GM23248 (cell line): Measurements from ENCODE around the gene ZNF385B. TPM values are rescaled to one million over a fixed set of nuclear protein-coding genes. Genes with fewer than 3 reads are reported as not detected.

Experiments
- DNase-seq: peaks from one replicate; pipeline ENCODE4 v3.0.0-alpha.2; 2015
- H2AFZ ChIP-seq: fragments of 200-600 bp; sonication (generic); 2 replicates; pipeline ENCODE4 v1.6.1; 2016; ENCODE audit warnings: antibody characterized with exemption
- H3F3A ChIP-seq: fragments of 200-600 bp; sonication (generic); 2 replicates; pipeline ENCODE4 v1.6.1; 2016; ENCODE audit warnings: mild to moderate bottlenecking, antibody characterized with exemption, mixed run types; ENCODE audit not compliant: insufficient read depth
- H3K27ac ChIP-seq: fragments of 200-600 bp; sonication (generic); 2 replicates; pipeline ENCODE4 v1.5.1; 2016; ENCODE audit warnings: mild to moderate bottlenecking
- H3K27me3 ChIP-seq: fragments of 200-600 bp; sonication (generic); replicated peaks from 2 replicates; pipeline ENCODE4 v1.6.1; 2016; ENCODE audit warnings: mild to moderate bottlenecking; ENCODE audit not compliant: insufficient read depth
- H3K36me3 ChIP-seq: fragments of 200-600 bp; sonication (generic); 2 replicates; pipeline ENCODE4 v1.6.1; 2016; ENCODE audit warnings: low read depth, mild to moderate bottlenecking
- H3K4me1 ChIP-seq: fragments of 200-600 bp; sonication (generic); 2 replicates; pipeline ENCODE4 v1.6.1; 2016; ENCODE audit warnings: mild to moderate bottlenecking; ENCODE audit not compliant: insufficient read depth
- H3K4me2 ChIP-seq: fragments of 200-600 bp; sonication (generic); one replicate; pipeline ENCODE4 v1.6.1; 2016; ENCODE audit warnings: mild to moderate bottlenecking; ENCODE audit not compliant: unreplicated experiment
- H3K4me3 ChIP-seq: fragments of 200-600 bp; sonication (generic); 2 replicates; pipeline ENCODE4 v1.5.1; 2016; ENCODE audit warnings: mild to moderate bottlenecking
- H3K79me2 ChIP-seq: fragments of 200-600 bp; sonication (generic); 2 replicates; pipeline ENCODE4 v1.6.1; 2016; ENCODE audit warnings: mild to moderate bottlenecking; ENCODE audit not compliant: insufficient read depth
- H3K9ac ChIP-seq: fragments of 200-600 bp; sonication (generic); 2 replicates; pipeline ENCODE4 v1.6.1; 2016; ENCODE audit warnings: mild to moderate bottlenecking
- H3K9me2 ChIP-seq: fragments of 200-600 bp; sonication (generic); 2 replicates; pipeline ENCODE4 v1.6.1; 2016; ENCODE audit warnings: mixed run types, mild to moderate bottlenecking, moderate library complexity; ENCODE audit not compliant: insufficient read depth
- H3K9me3 ChIP-seq: fragments of 200-600 bp; sonication (generic); one replicate; pipeline ENCODE4 v1.6.1; 2017; ENCODE audit warnings: low read depth
- H4K20me1 ChIP-seq: fragments of 200-600 bp; sonication (generic); 2 replicates; pipeline ENCODE4 v1.6.0; 2016; ENCODE audit not compliant: insufficient read depth
- EZH2 ChIP-seq: fragments of 200-600 bp; sonication (generic); IDR thresholded peaks from 2 replicates; pipeline ENCODE4 v1.6.1; 2018; ENCODE audit warnings: antibody characterized with exemption, mild to moderate bottlenecking; ENCODE audit not compliant: insufficient read depth, poor library complexity, severe bottlenecking
- EZH2phosphoT487 ChIP-seq: fragments of 200-600 bp; sonication (generic); IDR thresholded peaks from 2 replicates; pipeline ENCODE4 v1.6.1; 2018; ENCODE audit warnings: antibody characterized with exemption, moderate library complexity, mild to moderate bottlenecking, low read depth; ENCODE audit not compliant: insufficient read depth
- WGBS, 2 experiments: methylation state at CpG; one replicate each; pipeline ENCODE4 v1.1.6; 2015 to 2017; ENCODE audit warnings: low lambda C conversion rate in 2 of 2, low coverage in 1 of 2; ENCODE audit errors: missing lambda C conversion rate in 2 of 2; 5-methylcytosine and 5-hydroxymethylcytosine counted together
- in situ Hi-C: fragments of 300-500 bp; cut with MboI; formaldehyde crosslinking; loops from 2 replicates; pipeline ENCODE4 v1.15.0; 2020
- polyA plus RNA-seq: library from polyadenylated mRNA; unstranded; fragments of >200 nt; fragmentation: Nextera tagmentation; extraction: Ambion mirVana; gene quantifications from 2 replicates; pipeline ENCODE4 v1.2.1, GENCODE V29; 2016
- total RNA-seq: library from RNA; depleted of rRNA; stranded (reverse); fragments of >200 nt; shearing (Covaris generic); gene quantifications from 2 replicates; pipeline ENCODE4 v1.2.3, GENCODE V29; 2014

ZNF385B gene
- total and polyA plus RNA-seq, 2 experiments from 2014 or later = 0.30 TPM; not detected in 1

DNA sequence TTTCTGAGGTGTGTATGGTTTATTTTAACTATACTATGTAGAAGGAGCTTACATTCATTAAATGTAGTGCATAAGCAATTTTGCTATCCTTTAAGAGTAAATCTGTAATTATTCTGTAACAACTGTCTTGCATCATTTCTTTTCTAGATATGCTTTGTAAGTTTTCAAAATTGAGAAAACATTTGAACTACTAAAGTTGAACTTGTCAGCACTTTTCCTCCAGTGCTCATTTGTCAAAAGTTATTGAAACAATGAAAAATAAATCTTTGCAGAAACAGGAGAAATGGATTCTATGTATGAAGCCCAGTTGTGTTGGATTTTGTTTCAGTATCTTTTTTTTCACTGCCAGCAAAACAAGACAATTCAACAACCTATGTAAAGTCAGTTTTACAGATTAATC, 14.5 kb upstream of the ZNF385B start:
- DNase-seq = no peak
- no peak overlapping the region for H3K4me3 ChIP-seq
- no peaks in the 10 kb centered on the region for H3K9me2 ChIP-seq
- TF ChIP-seq EZH2phosphoT487 (no peak), EZH2 (no peak)
- H3K9me3 ChIP-seq = no peaks in the 10 kb centered on the region
- H3K4me2 ChIP-seq = no peak overlapping the region
- H4K20me1 ChIP-seq = no peaks in the 10 kb centered on the region
- no peaks in the 10 kb centered on the region for H3K4me1 ChIP-seq
- no peak overlapping the region for H2AFZ ChIP-seq
- no peaks in the 10 kb centered on the region for H3F3A ChIP-seq
- H3K36me3 ChIP-seq = no peaks in the 10 kb centered on the region
- peaks cover 16% of the 10 kb centered on the region for H3K27me3 ChIP-seq
- no peak overlapping the region for H3K9ac ChIP-seq
- in situ Hi-C loops = no loop called here
- no peak overlapping the region for H3K27ac ChIP-seq
- no peaks in the 10 kb centered on the region for H3K79me2 ChIP-seq

DNA sequence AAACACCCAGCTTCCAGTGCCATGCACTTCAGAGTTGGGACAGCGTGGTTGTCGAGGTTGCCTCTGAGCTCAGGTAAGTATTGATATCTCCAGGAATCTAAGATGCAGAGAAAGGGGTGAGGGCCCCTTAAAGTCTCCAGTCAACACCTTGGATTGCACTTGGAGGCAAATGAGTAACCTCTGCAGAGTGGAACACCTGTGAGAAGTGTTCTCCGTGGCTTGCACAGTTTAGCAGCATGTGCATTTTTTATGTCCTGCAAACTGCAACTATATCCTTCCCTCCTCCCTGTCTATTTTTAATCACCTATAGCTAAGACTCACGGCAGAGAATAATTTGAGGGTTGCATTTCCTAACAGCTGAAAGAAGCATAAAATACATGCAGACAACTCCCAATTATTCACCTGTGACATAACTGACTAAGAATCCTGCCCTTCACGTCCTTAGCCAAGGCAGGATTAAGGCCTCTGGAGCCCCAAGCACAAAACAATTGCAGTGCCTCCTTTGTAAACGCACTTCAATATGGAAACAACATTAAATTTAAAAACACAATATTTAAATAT, 1.6 kb upstream of the ZNF385B start:
- H4K20me1 ChIP-seq = no peaks in the 10 kb centered on the region
- H3K36me3 ChIP-seq = no peaks in the 10 kb centered on the region
- no peak overlapping the region for H3K4me3 ChIP-seq
- no peaks in the 10 kb centered on the region for H3K9me2 ChIP-seq
- no peak overlapping the region for H3K4me2 ChIP-seq
- no peaks in the 10 kb centered on the region for H3K79me2 ChIP-seq
- no peak overlapping the region for H3K27ac ChIP-seq
- WGBS, 2 experiments = 96% methylated on average over 6 of the region's 6 CpGs
- no peaks in the 10 kb centered on the region for H3F3A ChIP-seq
- TF ChIP-seq EZH2phosphoT487 = no peak
- TF ChIP-seq EZH2 = no peak
- no peaks in the 10 kb centered on the region for H3K9me3 ChIP-seq
- no peak for DNase-seq
- in situ Hi-C loops = no loop called here
- H3K4me1 ChIP-seq = no peaks in the 10 kb centered on the region
- no peak overlapping the region for H3K9ac ChIP-seq
- no peak overlapping the region for H2AFZ ChIP-seq
- peaks cover 63% of the 10 kb centered on the region for H3K27me3 ChIP-seq

- H3K4me3 ChIP-seq = peak overlapping the region; percentile 92
- peak; percentile 53 for DNase-seq
- no peaks in the 10 kb centered on the region for H4K20me1 ChIP-seq
These were observed 391 bp downstream of the ZNF385B start for GRCh38 chr2:179861027-179861415.

GRCh38 chr2:179860255-179861026, 971 bp downstream of the ZNF385B start:
- Histone ChIP-seq H2AFZ (peak overlapping the region; percentile 45; the same call in 1 of the 2 replicates), H3K4me2 (peak overlapping the region; percentile 95), H3K27ac (no peak overlapping the region), H3K4me1 (no peaks in the 10 kb centered on the region), H3K36me3 (no peaks in the 10 kb centered on the region), H3K9ac (no peak overlapping the region), H3K27me3 (peaks cover 53% of the 10 kb centered on the region), H3K79me2 (no peaks in the 10 kb centered on the region), H3K4me3 (peak overlapping the region; percentile 92), H3K9me3 (no peaks in the 10 kb centered on the region), H4K20me1 (no peaks in the 10 kb centered on the region), H3K9me2 (no peaks in the 10 kb centered on the region), H3F3A (no peaks in the 10 kb centered on the region)
- 3 to 4% methylated on average over 31 to 34 of the region's 34 CpGs for WGBS, 2 experiments
- DNase-seq = peak; percentile 23
- TF ChIP-seq EZH2phosphoT487 (no peak), EZH2 (peak; percentile 51)
- in situ Hi-C loops = no loop called here

More at GRCh38 chr2:179861027-179861415, 391 bp downstream of the ZNF385B start:
- no peaks in the 10 kb centered on the region for H3K4me1 ChIP-seq
- no peak overlapping the region for H3K9ac ChIP-seq
- TF ChIP-seq EZH2 (no peak), EZH2phosphoT487 (no peak)
- H2AFZ ChIP-seq = peak overlapping the region; percentile 45; the same call in 1 of the 2 replicates
- H3K4me2 ChIP-seq = peak overlapping the region; percentile 95
- no peaks in the 10 kb centered on the region for H3K9me2 ChIP-seq
- H3K9me3 ChIP-seq = no peaks in the 10 kb centered on the region
- H3F3A ChIP-seq = no peaks in the 10 kb centered on the region
- H3K79me2 ChIP-seq = no peaks in the 10 kb centered on the region
- H3K27me3 ChIP-seq = peaks cover 59% of the 10 kb centered on the region
- in situ Hi-C loops = no loop called here
- no peak overlapping the region for H3K27ac ChIP-seq
- 2% methylated on average over 33 to 41 of the region's 52 CpGs for WGBS, 2 experiments
- H3K36me3 ChIP-seq = no peaks in the 10 kb centered on the region
